Breast epithelium (tissue), 3 donors: ENCODE measurements around the gene GLIS2.

Experiments used
- CTCF ChIP-seq, 3 donors: fragments of 450-650 bp; IDR thresholded peaks; one replicate each; pipeline ENCODE4 v1.5.1; 2016 to 2017; ENCODE audit warnings: antibody characterized with exemption in 3 of 3, mild to moderate bottlenecking in 3 of 3, moderate library complexity in 3 of 3
- POLR2AphosphoS5 ChIP-seq, 3 donors: sonication (generic); formaldehyde crosslinking; IDR thresholded peaks; one replicate each; pipeline ENCODE4 v1.6.1; 2017; ENCODE audit warnings: antibody characterized with exemption in 3 of 3

- TF ChIP-seq POLR2AphosphoS5 (IDR thresholded peaks at IDR 0.05) (no peak), CTCF (IDR thresholded peaks at IDR 0.05) (no peak)
Observed at GRCh38 chr16:4316108-4316863, 419 bp downstream of the GLIS2 start.
